GM10266 (cell line): Measurements from ENCODE around the gene DYNLL2.
"Not testable (repeated sequence)": the region's sequence is repeated elsewhere in the genome, so short reads cannot be mapped to it uniquely, and the experiment has no call there.

Experiments
- DNase-seq: peaks from one replicate; pipeline ENCODE4 v3.0.0; 2012; ENCODE audit errors: extremely low spot score
- TF ChIP-seq, protein P1 (sequence below): IDR thresholded peaks from 2 replicates; pipeline ENCODE4 v1.5.1; 2012; ENCODE audit warnings: mild to moderate bottlenecking, low read depth; ENCODE audit not compliant: control insufficient read depth, insufficient read depth; ENCODE audit errors: missing control alignments

The DYNLL2 gene

DNA sequence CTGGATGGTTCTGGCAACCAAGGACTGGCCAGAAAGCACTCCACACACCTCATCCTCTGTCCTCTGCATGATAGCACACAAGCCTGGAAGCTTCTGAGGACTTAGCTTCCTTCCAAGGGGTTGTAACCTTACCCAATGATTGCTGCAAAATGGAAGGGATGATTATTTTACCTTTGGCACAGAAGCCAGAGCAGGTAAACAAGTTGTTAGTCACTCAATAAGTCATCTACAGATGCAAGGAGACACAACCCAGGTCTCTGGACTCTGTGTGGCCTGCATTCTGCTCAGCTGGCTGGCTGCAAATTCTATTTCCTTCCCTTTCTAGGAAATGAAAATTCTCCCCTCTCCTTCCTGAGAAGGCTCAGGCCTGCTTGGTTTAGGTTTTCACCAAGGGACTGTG is 26.7 kb upstream of the DYNLL2 start:
- TF ChIP-seq, protein P1, sequence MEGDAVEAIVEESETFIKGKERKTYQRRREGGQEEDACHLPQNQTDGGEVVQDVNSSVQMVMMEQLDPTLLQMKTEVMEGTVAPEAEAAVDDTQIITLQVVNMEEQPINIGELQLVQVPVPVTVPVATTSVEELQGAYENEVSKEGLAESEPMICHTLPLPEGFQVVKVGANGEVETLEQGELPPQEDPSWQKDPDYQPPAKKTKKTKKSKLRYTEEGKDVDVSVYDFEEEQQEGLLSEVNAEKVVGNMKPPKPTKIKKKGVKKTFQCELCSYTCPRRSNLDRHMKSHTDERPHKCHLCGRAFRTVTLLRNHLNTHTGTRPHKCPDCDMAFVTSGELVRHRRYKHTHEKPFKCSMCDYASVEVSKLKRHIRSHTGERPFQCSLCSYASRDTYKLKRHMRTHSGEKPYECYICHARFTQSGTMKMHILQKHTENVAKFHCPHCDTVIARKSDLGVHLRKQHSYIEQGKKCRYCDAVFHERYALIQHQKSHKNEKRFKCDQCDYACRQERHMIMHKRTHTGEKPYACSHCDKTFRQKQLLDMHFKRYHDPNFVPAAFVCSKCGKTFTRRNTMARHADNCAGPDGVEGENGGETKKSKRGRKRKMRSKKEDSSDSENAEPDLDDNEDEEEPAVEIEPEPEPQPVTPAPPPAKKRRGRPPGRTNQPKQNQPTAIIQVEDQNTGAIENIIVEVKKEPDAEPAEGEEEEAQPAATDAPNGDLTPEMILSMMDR, result no peak
- DNase-seq, result no peak

DNA sequence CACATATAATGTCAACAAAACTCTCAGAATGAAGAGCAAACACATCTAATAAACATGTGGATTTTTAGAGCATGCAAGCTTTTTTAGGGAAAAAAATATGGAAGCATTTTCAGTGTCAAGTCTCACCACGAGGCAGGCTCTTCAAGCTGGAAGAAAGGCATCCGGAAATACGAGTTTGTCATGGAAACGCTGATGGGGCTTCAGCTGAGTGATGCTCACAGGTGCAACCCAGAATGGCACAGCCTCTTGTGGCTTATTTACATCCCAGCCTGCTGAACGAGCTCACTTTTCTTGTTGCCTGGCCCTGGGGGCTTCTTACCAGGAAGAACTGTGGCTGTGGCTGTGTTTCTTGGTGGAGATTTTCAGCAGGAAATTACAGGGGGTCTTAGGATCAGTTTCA is 24.1 kb upstream of the DYNLL2 start:
- DNase-seq, result no peak
- TF ChIP-seq, protein P1, result no peak

DNA sequence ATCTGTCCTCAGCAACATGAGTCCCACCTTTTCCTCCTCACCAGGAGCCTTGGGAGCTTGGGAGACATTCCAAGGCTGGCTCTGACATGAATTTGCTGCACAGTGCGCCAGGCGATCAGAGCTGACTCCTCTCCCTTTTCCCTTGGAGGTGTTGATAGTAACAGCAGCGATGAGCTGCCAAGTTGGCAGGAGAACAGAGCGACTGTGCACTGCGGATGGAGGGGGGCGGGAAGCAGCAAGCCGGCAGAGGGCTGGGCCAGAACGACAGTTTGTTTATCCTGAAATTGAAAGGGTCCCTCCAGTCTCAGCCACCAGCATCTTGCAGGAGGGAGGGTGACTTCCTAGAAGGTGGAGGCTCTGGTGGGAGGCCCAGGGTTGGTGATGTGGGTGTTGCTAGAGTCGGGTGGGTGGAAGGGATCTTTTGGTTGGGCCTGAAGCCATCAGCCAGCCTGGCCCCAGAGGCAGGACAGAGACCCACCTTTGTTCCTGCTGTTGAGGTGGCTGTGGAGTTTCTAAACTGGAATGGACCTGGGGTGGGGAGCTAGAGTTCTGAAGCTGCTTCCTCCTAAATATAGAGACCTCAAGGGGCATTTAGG is 22.5 kb upstream of the DYNLL2 start:
- TF ChIP-seq, protein P1, result no peak
- no peak for DNase-seq

DNA sequence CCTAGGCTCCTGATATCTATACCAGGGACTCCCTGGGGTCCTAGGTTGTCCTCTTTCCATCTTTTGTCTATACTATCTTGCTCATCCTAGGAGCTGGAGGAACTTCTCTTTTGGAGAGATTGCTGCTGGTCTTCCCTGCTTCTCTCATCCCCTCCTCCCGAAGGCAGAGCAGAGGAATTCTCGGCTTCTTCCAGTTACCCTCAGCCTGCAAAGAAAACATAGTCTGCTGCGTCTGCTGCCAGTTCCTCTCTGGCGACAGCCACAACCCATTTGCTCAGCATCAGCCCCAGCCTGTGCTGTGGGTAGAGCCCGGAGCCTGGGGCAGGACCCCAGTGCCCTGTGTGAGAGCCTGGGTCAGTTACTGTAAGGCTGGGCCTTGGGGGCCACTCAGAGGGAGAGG is 21.5 kb upstream of the DYNLL2 start:
- DNase-seq, result no peak
- TF ChIP-seq, protein P1, result no peak

DNA sequence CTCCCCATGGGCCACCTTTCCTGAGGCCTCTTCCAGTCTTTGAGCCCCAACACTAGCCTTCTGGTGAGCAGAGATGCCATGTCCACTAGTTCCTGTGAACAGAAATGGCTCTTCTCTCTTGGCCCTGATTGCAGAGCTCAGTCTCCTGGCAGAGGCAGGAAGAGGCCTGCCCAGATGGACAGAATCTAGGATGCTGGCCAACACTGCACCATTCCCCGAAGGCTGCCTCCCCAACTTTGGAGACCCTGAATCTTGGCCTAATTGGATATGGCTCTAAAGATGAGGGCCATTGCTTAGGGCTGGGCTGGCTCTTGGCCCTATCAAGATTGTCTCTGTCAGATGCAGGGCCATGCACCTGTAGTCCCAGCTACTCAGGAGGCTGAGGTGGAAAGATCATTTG is 18.0 kb upstream of the DYNLL2 start:
- DNase-seq, result no peak
- TF ChIP-seq, protein P1, result no peak

DNA sequence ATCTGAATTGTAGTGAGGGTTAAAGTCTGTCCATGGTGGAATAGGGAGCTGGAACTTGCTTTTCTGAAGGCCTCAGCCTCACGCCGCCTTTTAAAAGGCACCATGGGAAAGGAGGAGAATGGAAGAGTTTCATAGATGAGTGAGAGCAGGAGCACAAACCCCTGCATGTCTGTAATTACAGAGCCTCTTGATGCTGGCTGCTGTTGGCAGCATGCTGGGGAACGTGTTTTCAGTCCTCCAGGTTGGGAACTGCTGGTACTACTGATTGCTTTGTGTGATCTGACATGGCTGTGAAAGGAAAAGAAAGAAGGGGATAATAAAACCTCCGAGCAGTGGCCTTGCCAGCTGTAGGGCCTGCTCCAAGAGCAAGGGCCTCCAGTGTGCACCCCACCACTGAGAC is 16.8 kb upstream of the DYNLL2 start:
- no peak for DNase-seq
- TF ChIP-seq, protein P1, result no peak

DNA sequence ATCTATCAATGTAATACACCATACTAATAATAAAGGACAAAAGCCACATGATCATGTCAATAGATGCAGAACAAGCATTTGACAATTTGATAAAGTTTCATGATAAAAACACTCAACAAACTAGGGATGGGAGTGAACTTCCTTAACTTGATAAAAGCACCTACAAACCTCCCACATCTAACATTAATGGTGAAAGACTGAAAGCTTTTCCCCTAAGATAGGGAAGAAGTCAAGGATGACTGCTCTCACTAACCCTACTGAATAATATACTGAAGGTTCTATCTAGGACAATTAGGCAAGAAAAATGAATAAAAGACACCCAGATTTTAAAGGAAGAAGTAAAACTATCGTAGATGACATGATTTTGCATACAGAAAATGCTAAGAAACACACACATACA is 10.4 kb upstream of the DYNLL2 start:
- TF ChIP-seq, protein P1, result no peak

DNA sequence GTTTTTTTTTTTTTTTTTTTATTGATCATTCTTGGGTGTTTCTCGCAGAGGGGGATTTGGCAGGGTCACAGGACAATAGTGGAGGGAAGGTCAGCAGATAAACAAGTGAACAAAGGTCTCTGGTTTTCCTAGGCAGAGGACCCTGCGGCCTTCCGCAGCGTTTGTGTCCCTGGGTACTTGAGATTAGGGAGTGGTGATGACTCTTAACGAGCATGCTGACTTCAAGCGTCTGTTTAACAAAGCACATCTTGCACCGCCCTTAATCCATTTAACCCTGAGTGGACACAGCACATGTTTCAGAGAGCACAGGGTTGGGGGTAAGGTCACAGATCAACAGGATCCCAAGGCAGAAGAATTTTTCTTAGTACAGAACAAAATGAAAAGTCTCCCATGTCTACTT is 10.0 kb upstream of the DYNLL2 start:
- not testable (repeated sequence) for DNase-seq

More for the DNA sequence above, 10.4 kb upstream of the DYNLL2 start:
- DNase-seq, result no peak

DNA sequence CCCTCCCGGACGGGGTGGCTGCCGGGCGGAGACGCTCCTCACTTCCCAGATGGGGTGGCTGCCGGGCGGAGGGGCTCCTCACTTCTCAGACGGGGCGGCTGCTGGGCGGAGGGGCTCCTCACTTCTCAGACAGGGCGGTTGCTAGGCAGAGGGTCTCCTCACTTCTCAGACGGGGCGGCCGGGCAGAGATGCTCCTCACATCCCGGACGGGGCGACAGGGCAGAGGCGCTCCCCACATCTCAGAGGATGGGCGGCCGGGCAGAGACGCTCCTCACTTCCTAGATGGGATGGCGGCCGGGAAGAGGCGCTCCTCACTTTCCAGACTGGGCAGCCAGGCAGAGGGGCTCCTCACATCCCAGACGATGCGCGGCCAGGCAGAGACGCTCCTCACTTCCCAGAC is 8.8 kb upstream of the DYNLL2 start:
- not testable (repeated sequence) for DNase-seq
